ENCODE results near the gene LMAN1.

DNA sequence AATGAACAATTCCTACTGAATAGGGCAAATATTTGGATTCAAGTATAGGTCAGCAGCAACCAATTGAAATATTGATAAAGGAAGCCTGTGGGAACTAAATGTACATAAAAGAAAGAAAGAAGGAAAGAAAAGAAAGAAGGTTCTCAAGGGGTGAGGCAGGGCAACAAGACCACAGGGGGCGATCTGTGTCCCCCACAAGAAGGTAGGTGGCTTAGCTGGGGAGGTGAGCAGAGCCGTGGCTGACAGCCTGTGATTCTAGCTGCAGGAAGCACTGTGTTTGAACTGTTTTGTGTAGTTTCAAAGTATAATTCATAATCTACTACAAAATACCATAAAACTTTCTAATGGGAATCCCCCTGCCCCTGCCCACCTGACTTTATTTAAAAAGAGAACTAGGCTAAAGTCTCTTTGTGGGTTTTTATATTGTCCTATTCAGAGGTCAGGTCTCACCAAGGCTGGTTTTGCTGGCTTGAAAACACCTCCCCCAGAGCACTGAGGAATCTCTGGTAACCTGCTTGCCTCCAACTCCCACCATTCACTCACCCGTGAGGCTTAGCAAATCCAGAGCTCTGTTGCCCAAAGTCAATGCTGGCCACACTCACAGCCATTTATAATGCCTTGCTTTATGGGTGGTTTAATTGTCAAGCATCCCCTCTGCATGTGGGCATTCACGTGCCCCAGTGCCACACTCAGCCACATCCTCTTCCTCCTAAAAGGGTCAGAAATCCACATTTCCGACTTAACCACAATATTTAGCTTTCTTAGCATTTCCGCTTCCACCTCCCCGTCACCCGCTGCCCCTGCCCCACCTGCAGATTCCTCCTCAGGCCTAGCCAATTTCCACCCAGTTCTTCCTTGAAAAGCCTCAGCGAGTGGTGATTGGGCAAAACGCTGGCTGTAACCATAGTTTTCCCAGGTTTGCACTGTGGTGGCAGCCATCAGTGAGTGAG is 36.4 kb upstream of the LMAN1 start:
- TF ChIP-seq, protein P1, sequence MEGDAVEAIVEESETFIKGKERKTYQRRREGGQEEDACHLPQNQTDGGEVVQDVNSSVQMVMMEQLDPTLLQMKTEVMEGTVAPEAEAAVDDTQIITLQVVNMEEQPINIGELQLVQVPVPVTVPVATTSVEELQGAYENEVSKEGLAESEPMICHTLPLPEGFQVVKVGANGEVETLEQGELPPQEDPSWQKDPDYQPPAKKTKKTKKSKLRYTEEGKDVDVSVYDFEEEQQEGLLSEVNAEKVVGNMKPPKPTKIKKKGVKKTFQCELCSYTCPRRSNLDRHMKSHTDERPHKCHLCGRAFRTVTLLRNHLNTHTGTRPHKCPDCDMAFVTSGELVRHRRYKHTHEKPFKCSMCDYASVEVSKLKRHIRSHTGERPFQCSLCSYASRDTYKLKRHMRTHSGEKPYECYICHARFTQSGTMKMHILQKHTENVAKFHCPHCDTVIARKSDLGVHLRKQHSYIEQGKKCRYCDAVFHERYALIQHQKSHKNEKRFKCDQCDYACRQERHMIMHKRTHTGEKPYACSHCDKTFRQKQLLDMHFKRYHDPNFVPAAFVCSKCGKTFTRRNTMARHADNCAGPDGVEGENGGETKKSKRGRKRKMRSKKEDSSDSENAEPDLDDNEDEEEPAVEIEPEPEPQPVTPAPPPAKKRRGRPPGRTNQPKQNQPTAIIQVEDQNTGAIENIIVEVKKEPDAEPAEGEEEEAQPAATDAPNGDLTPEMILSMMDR (IDR thresholded peaks at IDR 0.05) = no peak
- TF ChIP-seq POLR2A (IDR thresholded peaks at IDR 0.05) (no peak), EP300 (IDR thresholded peaks at IDR 0.05) (no peak), POLR2AphosphoS5 (IDR thresholded peaks at IDR 0.05) (no peak)

All from upper lobe of left lung (tissue), 4 donors.